ENCODE measurements around the gene CX3CR1.

DNA sequence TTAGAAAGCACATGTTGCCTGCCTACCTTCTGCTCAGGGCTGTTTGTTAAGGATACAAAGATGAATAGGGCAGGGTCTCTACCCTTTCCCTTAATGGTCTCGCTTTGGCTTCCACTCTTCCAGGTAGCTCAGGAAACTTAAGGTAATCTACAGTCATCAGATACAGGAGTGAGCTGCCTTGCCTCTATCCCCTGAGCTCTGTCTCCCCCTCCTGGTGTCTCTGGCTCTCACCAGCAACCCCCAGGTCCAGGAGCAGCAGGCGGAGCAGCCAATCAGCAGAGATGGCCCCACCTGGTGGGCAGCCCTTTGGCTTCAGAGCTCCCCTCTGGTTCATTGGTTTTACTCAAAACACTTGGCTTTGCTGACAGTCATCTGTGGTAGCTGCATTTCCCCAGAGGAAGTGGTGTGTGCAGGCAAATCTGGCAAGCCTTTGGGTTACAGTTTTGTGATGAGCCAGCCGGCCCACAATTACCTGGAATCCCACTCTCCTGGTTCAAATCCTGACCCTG lies 8.5 kb upstream of the CX3CR1 start:
- TF ChIP-seq, protein P1, sequence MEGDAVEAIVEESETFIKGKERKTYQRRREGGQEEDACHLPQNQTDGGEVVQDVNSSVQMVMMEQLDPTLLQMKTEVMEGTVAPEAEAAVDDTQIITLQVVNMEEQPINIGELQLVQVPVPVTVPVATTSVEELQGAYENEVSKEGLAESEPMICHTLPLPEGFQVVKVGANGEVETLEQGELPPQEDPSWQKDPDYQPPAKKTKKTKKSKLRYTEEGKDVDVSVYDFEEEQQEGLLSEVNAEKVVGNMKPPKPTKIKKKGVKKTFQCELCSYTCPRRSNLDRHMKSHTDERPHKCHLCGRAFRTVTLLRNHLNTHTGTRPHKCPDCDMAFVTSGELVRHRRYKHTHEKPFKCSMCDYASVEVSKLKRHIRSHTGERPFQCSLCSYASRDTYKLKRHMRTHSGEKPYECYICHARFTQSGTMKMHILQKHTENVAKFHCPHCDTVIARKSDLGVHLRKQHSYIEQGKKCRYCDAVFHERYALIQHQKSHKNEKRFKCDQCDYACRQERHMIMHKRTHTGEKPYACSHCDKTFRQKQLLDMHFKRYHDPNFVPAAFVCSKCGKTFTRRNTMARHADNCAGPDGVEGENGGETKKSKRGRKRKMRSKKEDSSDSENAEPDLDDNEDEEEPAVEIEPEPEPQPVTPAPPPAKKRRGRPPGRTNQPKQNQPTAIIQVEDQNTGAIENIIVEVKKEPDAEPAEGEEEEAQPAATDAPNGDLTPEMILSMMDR (conservative IDR thresholded peaks at IDR 0.05; ENCODE audit: low read length): peak; percentile 99
- no peak for TF ChIP-seq EZH2phosphoT487 (IDR thresholded peaks at IDR 0.05; ENCODE audit: borderline replicate concordance, low read depth, low read length)
